Measurements from ENCODE around the gene FLT1.

GRCh38 chr13:28464861-28465460 lies 30.0 kb downstream of the FLT1 start:
- TF ChIP-seq RBM22 (optimal IDR thresholded peaks at IDR 0.05; ENCODE audit: low read length) (no peak), CREB1 (IDR thresholded peaks at IDR 0.05) (no peak), CREB1 (CRISPR knock-in tag; IDR thresholded peaks at IDR 0.05) (no peak), POLR2A (IDR thresholded peaks at IDR 0.05; ENCODE audit: insufficient read depth in 1 of 2, low read depth in 2 of 2, low read length in 2 of 2) (no peak), ZFP1 (CRISPR knock-in tag; IDR thresholded peaks at IDR 0.05) (no peak), SMAD3 (CRISPR knock-in tag; IDR thresholded peaks at IDR 0.05) (no peak), FOXM1 (CRISPR knock-in tag; IDR thresholded peaks at IDR 0.05) (no peak), BORCS8-MEF2B (CRISPR knock-in tag; IDR thresholded peaks at IDR 0.05) (no peak), BCL6 (CRISPR knock-in tag; IDR thresholded peaks at IDR 0.05) (no peak), ZNF501 (CRISPR knock-in tag; IDR thresholded peaks at IDR 0.05) (no peak)
